Ectodermal cell (in vitro differentiated cells): ENCODE results near the gene DGKI.
A peak's percentile ranks its signal among the peaks of the same experiment; 100 is the strongest.

ENCODE experiments used
- H3K27ac ChIP-seq: 2 replicates; pipeline ENCODE4 v1.7.0; 2013; ENCODE audit warnings: mild to moderate bottlenecking, low read depth, low read length; ENCODE audit not compliant: insufficient read depth, poor library complexity, severe bottlenecking
- H3K27me3 ChIP-seq: 2 replicates; pipeline ENCODE4 v1.7.0; 2013; ENCODE audit warnings: mild to moderate bottlenecking, low read length; ENCODE audit not compliant: insufficient read depth, control insufficient read depth, poor library complexity, severe bottlenecking
- H3K36me3 ChIP-seq: one replicate; pipeline ENCODE4 v1.7.0; 2013; ENCODE audit warnings: low read length; ENCODE audit not compliant: control insufficient read depth, insufficient read depth
- H3K4me1 ChIP-seq: one replicate; pipeline ENCODE4 v1.7.0; 2013; ENCODE audit warnings: low read length; ENCODE audit not compliant: control insufficient read depth, insufficient read depth
- H3K4me3 ChIP-seq: 2 replicates; pipeline ENCODE4 v1.7.0; 2013; ENCODE audit warnings: low read depth, low read length, control low read depth; ENCODE audit not compliant: insufficient read depth
- H3K9me3 ChIP-seq: 2 replicates; pipeline ENCODE4 v1.7.0; 2013; ENCODE audit warnings: mild to moderate bottlenecking, low read length, moderate library complexity; ENCODE audit not compliant: control insufficient read depth
- WGBS, 2 experiments: methylation state at CpG; one replicate each; pipeline ENCODE4 v1.1.7; 2013; ENCODE audit warnings: missing lambda C conversion rate in 2 of 2; 5-methylcytosine and 5-hydroxymethylcytosine counted together

Gene DGKI

DNA sequence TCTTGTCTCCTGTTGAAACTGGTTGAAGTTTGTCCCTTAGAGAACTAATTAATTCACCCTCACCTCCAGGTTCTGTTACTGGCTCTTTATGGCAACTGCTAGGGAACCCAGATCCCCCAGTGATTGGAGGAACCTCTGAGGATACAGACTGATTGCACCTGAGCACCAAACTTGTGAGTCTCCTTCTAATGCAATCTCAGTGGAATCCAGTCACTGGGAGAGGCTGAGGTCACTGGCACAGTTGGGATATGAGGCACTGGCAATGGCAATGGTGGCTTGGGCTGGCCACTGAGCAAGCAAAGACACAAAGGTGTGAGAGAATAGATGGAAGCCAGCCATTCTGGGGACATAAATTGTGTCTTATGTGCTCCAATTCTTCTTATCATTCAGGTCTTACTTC is 5.3 kb upstream of the DGKI start:
- no peaks in the 10 kb centered on the region for H3K9me3 ChIP-seq
- no peak overlapping the region for H3K27ac ChIP-seq
- H3K4me1 ChIP-seq: no peaks in the 10 kb centered on the region
- no peaks in the 10 kb centered on the region for H3K36me3 ChIP-seq
- peaks cover 28% of the 10 kb centered on the region for H3K27me3 ChIP-seq
- no peak overlapping the region for H3K4me3 ChIP-seq

- Histone ChIP-seq H3K27ac (no peak overlapping the region), H3K27me3 (peaks cover 35% of the 10 kb centered on the region), H3K4me1 (no peaks in the 10 kb centered on the region), H3K4me3 (no peak overlapping the region), H3K9me3 (no peaks in the 10 kb centered on the region), H3K36me3 (no peaks in the 10 kb centered on the region)
- WGBS, 2 experiments: 87 to 95% methylated on average over 6 of the region's 6 CpGs
Measured at GRCh38 chr7:137850972-137851945, 4.5 kb upstream of the DGKI start.

DNA sequence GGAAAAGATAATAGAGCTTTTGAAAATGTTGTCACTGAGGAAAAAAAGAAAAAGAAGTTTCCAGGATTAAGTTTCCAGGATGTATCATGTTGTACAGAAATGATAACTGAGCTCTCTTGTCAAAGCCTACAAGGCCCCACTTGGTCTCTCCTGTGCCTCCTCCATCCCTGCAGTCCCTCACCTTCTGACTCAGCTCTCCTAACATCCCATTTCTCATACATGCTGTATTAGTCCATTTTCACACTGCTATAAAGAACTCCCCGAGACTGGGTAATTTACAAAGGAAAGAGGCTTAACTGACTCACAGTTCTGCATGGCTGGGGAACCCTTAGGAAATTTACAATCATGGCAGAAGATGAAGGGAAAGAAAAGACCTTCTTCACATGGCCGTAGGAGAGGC is 3.8 kb upstream of the DGKI start:
- Histone ChIP-seq H3K4me1 (peaks cover 3% of the 10 kb centered on the region), H3K36me3 (no peaks in the 10 kb centered on the region), H3K27me3 (peaks cover 42% of the 10 kb centered on the region), H3K27ac (no peak overlapping the region), H3K4me3 (no peak overlapping the region), H3K9me3 (no peaks in the 10 kb centered on the region)
- 60 to 72% methylated on average over 2 of the region's 2 CpGs for WGBS, 2 experiments

DNA sequence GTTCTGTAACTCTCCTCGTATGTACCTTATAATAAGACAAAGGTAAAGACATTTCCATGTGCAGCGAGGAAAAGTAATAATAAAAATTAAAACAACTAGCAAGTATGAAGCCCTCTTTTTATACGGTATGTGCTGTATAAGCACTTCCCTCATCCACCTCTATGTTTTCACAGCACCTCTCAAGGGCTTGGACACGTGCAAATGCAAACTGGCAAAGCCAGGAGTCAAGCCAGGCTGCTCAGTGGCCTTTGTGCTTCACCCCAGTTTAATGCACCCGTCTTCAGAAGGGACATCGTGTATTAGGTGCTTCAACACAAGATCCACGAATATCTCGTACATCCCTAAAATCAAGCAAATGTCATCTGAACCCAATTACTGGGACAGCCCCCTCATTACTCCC is 1.3 kb upstream of the DGKI start:
- 87% methylated on average over 6 to 8 of the region's 8 CpGs for WGBS, 2 experiments
- Histone ChIP-seq H3K36me3 (no peaks in the 10 kb centered on the region), H3K4me3 (no peak overlapping the region), H3K9me3 (no peaks in the 10 kb centered on the region), H3K27me3 (peaks cover 59% of the 10 kb centered on the region), H3K4me1 (peaks cover 3% of the 10 kb centered on the region), H3K27ac (no peak overlapping the region)

DNA sequence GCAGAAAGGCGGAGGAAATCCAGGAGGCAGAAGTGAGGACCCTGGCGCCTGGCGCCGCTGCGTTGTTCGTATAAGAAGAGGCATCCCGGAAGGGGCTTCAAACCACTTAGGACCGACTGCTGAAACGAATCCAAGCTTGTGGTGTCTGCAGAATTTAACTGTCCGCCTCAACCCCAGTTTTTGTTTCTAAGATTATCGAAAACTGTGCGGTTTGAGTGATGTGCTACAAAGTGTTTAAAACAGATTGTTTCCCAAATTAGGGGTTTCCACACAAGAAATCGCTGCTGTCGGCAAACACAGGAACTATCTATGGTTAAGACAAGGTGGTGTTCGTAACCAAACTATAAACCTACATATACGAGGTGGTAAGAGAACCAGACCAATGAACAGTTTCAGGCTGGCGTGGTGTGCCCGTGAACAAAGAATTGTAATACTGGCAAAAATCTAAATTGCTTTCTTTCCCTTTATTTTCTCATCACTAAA is 835 bp upstream of the DGKI start:
- H3K36me3 ChIP-seq: no peaks in the 10 kb centered on the region
- H3K27ac ChIP-seq: no peak overlapping the region
- H3K4me1 ChIP-seq: peaks cover 3% of the 10 kb centered on the region
- H3K27me3 ChIP-seq: peaks cover 59% of the 10 kb centered on the region
- peak overlapping the region; percentile 31 for H3K4me3 ChIP-seq
- H3K9me3 ChIP-seq: no peaks in the 10 kb centered on the region
- WGBS, 2 experiments: 42 to 45% methylated on average over 18 of the region's 18 CpGs

DNA sequence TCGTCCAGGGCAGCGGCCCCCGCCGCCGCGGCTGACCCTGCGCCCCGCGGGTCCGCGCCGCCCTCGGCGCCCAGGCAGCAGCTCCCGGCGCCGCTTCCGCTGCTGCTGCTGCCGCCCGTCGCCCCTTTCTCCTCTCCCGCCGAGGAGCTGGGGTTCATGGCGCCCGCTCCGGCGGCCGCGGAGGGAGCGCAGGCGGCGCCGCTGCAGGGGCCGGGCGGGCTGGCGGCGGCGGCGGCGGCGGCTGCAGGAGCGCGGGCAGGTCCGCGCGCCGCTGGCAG is 286 bp downstream of the DGKI start:
- Histone ChIP-seq H3K36me3 (no peaks in the 10 kb centered on the region), H3K27me3 (peaks cover 59% of the 10 kb centered on the region), H3K27ac (no peak overlapping the region), H3K4me1 (peaks cover 3% of the 10 kb centered on the region), H3K9me3 (no peaks in the 10 kb centered on the region), H3K4me3 (peak overlapping the region; percentile 31)
- WGBS, 2 experiments: 0% methylated on average over 47 of the region's 47 CpGs

DNA sequence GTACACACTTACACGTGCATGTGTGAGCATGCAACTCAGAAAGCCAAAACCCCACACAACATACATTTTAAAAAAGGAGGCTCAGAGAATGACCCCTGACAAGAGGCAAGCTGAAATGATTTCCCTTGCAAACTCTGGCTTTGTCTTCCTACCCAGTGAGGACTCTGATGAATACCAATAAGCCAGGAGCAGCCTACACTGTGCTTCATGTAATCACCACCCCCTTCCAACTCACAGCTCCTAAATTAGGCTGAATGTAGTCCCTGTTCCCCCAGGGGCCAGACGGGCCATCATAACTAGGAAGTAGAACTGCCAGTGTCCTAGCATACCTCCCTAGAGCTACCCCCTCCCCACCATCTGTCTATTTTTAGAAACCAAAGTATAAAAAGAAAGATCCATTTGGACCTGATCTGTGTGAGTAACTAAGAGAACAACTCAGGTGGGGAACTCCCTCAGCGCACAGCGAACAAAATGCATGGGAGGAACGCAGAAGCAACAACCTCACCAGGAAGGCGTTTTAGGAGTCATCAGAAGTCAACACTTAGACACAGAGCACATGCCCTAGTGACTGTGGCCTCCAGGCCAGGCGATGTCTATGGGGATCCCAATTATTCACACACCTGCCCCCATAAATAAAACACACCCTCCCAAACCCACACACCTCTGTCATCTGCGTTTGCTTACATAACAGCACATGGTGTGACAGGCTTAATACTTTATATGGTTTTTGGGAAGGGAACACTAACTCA is 1.9 kb downstream of the DGKI start:
- no peaks in the 10 kb centered on the region for H3K9me3 ChIP-seq
- 83 to 84% methylated on average over 8 of the region's 8 CpGs for WGBS, 2 experiments
- peaks cover 57% of the 10 kb centered on the region for H3K27me3 ChIP-seq
- no peaks in the 10 kb centered on the region for H3K36me3 ChIP-seq
- no peak overlapping the region for H3K4me3 ChIP-seq
- peaks cover 13% of the 10 kb centered on the region for H3K4me1 ChIP-seq
- H3K27ac ChIP-seq: no peak overlapping the region

- Histone ChIP-seq H3K27ac (no peak overlapping the region), H3K4me1 (peaks cover 17% of the 10 kb centered on the region), H3K4me3 (no peak overlapping the region), H3K27me3 (peaks cover 13% of the 10 kb centered on the region), H3K36me3 (no peaks in the 10 kb centered on the region), H3K9me3 (no peaks in the 10 kb centered on the region)
- WGBS, 2 experiments: 16 to 29% methylated on average over 6 of the region's 6 CpGs
Measured at GRCh38 chr7:137839903-137840779, 6.6 kb downstream of the DGKI start.

- peaks cover 17% of the 10 kb centered on the region for H3K4me1 ChIP-seq
- H3K27ac ChIP-seq: no peak overlapping the region
- H3K4me3 ChIP-seq: no peak overlapping the region
- H3K36me3 ChIP-seq: no peaks in the 10 kb centered on the region
- no peaks in the 10 kb centered on the region for H3K9me3 ChIP-seq
- H3K27me3 ChIP-seq: peaks cover under 1% of the 10 kb centered on the region
- 67 to 71% methylated on average over 7 of the region's 7 CpGs for WGBS, 2 experiments
Measured at GRCh38 chr7:137838706-137839315, 8.0 kb downstream of the DGKI start.
